Sigmoid colon (tissue), 7 donors: Measurements from ENCODE around the gene MSANTD1. TPM values are rescaled to one million over a fixed set of nuclear protein-coding genes. Genes with fewer than 3 reads are reported as not detected.

Experiments used
- DNase-seq: peaks from one replicate; pipeline ENCODE4 v3.0.0-alpha.2; 2019
- H3K27ac ChIP-seq, 4 donors: fragments of 200-600 bp; sonication (generic); one replicate each; pipeline ENCODE4 v1.5.1; 2016 to 2019; ENCODE audit warnings: mild to moderate bottlenecking in 1 of 4
- H3K27me3 ChIP-seq, 3 donors: fragments of 200-600 bp; sonication (generic); one replicate each; pipeline ENCODE4 v1.5.1; 2019; ENCODE audit warnings: mild to moderate bottlenecking in 1 of 3
- H3K36me3 ChIP-seq, 4 donors: fragments of 200-600 bp; sonication (generic); one replicate each; pipeline ENCODE4 v1.5.1; 2016 to 2019
- H3K4me1 ChIP-seq, 4 donors: fragments of 200-600 bp; sonication (generic); one replicate each; pipeline ENCODE4 v1.5.1; 2017 to 2019
- H3K4me3 ChIP-seq, 4 donors: fragments of 200-600 bp; sonication (generic); one replicate each; pipeline ENCODE4 v1.5.1; 2017 to 2019; ENCODE audit warnings: mild to moderate bottlenecking in 2 of 4, moderate library complexity in 1 of 4
- H3K9me3 ChIP-seq, 4 donors: fragments of 200-600 bp in 3 of 4; sonication (generic) in 3 of 4; one replicate each; pipeline versions ENCODE4 v1.5.1 to v1.6.1; 2013 to 2019
- EP300 ChIP-seq, 4 donors: sonication (generic); formaldehyde crosslinking; IDR thresholded peaks; one replicate each; pipeline ENCODE4 v1.6.1; 2017; ENCODE audit warnings: antibody characterized with exemption in 4 of 4
- POLR2A ChIP-seq, 2 donors: fragments of 450-650 bp; IDR thresholded peaks; one replicate each; pipeline ENCODE4 v1.6.1; 2016; ENCODE audit warnings: antibody characterized with exemption in 2 of 2, mild to moderate bottlenecking in 2 of 2, moderate library complexity in 2 of 2
- POLR2AphosphoS5 ChIP-seq, 4 donors: sonication (generic); formaldehyde crosslinking; IDR thresholded peaks; one replicate each; pipeline ENCODE4 v1.6.1; 2017; ENCODE audit warnings: antibody characterized with exemption in 4 of 4
- WGBS, 2 donors: extraction: QIAGEN DNeasy Blood & Tissue Kit; methylation state at CpG; one replicate each; pipeline ENCODE4 v1.1.7; 2013; 5-methylcytosine and 5-hydroxymethylcytosine counted together
- intact Hi-C: fragments of 100-400 bp; cut with DNase I; formaldehyde crosslinking; loops from one replicate; pipeline ENCODE4 v1.15.1; 2023
- polyA plus RNA-seq, 3 donors: library from polyadenylated mRNA; stranded (reverse); fragments of 200-250 nt; gene quantifications; one replicate each; pipeline ENCODE4 v1.2.3, GENCODE V29; 2013
- total RNA-seq, 4 donors: library from RNA; depleted of rRNA; stranded (reverse); fragments of >200 nt; gene quantifications; one replicate each; pipeline ENCODE4 v1.1.0, GENCODE V29; 2016
- TF ChIP-seq, protein P1 (sequence below), 4 experiments: fragments of 450-650 bp in 3 of 4; fragments of 200-600 bp in 1 of 4; IDR thresholded peaks; one replicate each; pipeline ENCODE4 v1.5.1; 2016 to 2019; ENCODE audit warnings: antibody characterized with exemption in 4 of 4, mild to moderate bottlenecking in 3 of 4, moderate library complexity in 2 of 4
- donor health status: healthy with polysubstance abuse.
- donor health status: Bipolar disorder and iron deficiency.
- donor health status: healthy.

The MSANTD1 gene
- total and polyA plus RNA-seq, 7 donors = under 0.01 to 1.2 (median 0.40) TPM; not detected in 1

DNA sequence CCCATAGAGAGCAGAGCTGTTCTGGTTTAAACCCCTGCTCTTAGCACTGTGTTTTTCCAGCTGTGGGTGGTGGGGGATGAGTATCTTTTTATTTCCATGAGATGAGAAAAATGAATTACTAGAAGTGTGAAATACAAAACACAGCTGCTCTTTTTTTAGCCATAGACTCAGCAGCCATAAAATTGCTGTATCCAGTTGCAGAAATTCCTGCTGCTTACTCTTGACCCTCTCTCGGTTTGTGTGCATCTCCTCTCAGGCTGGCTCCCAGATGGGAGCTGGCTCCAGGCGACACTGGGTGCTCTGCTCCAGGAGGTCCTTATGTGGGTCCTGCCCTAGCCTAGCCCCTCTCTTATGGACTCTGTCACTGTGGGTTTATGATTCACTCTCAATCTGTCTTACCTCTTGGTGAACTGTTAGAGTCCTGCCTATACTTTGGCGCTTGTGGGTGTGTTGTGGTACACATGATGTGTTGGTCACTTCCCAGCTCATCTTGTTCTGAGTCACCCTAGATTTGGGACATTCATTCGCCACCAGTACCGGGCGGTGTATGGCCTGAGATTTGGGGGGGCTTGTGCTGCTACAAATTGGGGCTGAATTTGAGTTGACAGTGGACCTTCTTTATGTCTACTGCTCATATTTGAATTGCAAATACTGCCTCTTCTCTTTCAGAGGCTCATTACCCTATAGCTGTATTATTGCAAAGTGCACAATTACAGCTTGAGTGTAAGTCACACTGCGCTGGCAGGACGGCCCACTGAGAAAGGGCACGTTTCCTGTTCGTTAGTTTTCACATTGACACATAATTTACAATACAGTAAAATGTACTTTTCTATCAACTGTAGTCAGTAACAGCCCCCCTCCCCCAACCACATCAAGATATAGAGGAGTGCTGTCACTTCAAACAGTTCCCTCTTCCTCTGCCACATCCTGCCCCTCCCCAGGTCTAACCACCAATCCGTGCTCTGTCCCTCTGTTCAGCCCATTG lies 46.9 kb upstream of the MSANTD1 start:
- TF ChIP-seq EP300 (IDR thresholded peaks at IDR 0.05) (no peak), POLR2A (IDR thresholded peaks at IDR 0.05) (no peak), POLR2AphosphoS5 (IDR thresholded peaks at IDR 0.05) (no peak)
- TF ChIP-seq, protein P1, sequence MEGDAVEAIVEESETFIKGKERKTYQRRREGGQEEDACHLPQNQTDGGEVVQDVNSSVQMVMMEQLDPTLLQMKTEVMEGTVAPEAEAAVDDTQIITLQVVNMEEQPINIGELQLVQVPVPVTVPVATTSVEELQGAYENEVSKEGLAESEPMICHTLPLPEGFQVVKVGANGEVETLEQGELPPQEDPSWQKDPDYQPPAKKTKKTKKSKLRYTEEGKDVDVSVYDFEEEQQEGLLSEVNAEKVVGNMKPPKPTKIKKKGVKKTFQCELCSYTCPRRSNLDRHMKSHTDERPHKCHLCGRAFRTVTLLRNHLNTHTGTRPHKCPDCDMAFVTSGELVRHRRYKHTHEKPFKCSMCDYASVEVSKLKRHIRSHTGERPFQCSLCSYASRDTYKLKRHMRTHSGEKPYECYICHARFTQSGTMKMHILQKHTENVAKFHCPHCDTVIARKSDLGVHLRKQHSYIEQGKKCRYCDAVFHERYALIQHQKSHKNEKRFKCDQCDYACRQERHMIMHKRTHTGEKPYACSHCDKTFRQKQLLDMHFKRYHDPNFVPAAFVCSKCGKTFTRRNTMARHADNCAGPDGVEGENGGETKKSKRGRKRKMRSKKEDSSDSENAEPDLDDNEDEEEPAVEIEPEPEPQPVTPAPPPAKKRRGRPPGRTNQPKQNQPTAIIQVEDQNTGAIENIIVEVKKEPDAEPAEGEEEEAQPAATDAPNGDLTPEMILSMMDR (IDR thresholded peaks at IDR 0.05) = no peak
- no peak for DNase-seq
- Histone ChIP-seq H3K27me3 (no peaks in the 10 kb centered on the region), H3K36me3 (peaks cover 0 to 26% (median 12%) of the 10 kb centered on the region in 4 donors), H3K4me3 (no peak overlapping the region), H3K9me3 (no peaks in the 10 kb centered on the region), H3K4me1 (peaks cover 0 to 32% (median 23%) of the 10 kb centered on the region in 4 donors), H3K27ac (peak overlapping the region; percentile 1 to 80 (median 73))
- intact Hi-C loops = loop anchor here (2.0 to 10.0 kb wide), 3 partner anchors 93 to 243 kb away; partner anchors contain the start of genes HGFAC and RGS12
- WGBS, 2 donors = 53 to 79% methylated on average over 11 of the region's 11 CpGs

- H3K27ac ChIP-seq = peak overlapping the region; percentile 69 to 80 (median 73)
- intact Hi-C loops = loop anchor here (2.0 to 10.0 kb wide), 3 partner anchors 92 to 242 kb away; partner anchors contain the start of genes HGFAC and RGS12
Measured at GRCh38 chr4:3202836-3203820, 45.8 kb upstream of the MSANTD1 start.

GRCh38 chr4:3203971-3204431 lies 45.0 kb upstream of the MSANTD1 start:
- Histone ChIP-seq H3K9me3 (no peaks in the 10 kb centered on the region), H3K27me3 (no peaks in the 10 kb centered on the region), H3K4me3 (peak overlapping the region in 1 of 4 donors; percentile 7), H3K27ac (peak overlapping the region; percentile 69 to 80 (median 73)), H3K36me3 (peaks cover 10 to 34% (median 22%) of the 10 kb centered on the region in 4 donors), H3K4me1 (peaks cover 0 to 32% (median 23%) of the 10 kb centered on the region in 4 donors)
- intact Hi-C loops = loop anchor here (2.0 to 10.0 kb wide), 3 partner anchors 91 to 241 kb away; partner anchors contain the start of genes HGFAC and RGS12
- 78 to 80% methylated on average over 8 of the region's 8 CpGs for WGBS, 2 donors
- TF ChIP-seq POLR2A (IDR thresholded peaks at IDR 0.05) = no peak
- TF ChIP-seq POLR2AphosphoS5 (IDR thresholded peaks at IDR 0.05) = peak; percentile 27 to 66 (median 47)
- DNase-seq = peak; percentile 90

More at GRCh38 chr4:3202836-3203820, 45.8 kb upstream of the MSANTD1 start:
- H3K9me3 ChIP-seq = no peaks in the 10 kb centered on the region
- H3K4me1 ChIP-seq = peaks cover 0 to 32% (median 23%) of the 10 kb centered on the region in 4 donors
- no peak overlapping the region for H3K4me3 ChIP-seq
- no peak for DNase-seq
- no peaks in the 10 kb centered on the region for H3K27me3 ChIP-seq
- H3K36me3 ChIP-seq = peaks cover 5 to 28% (median 18%) of the 10 kb centered on the region in 4 donors
- WGBS, 2 donors = 60 to 61% methylated on average over 22 of the region's 22 CpGs
- TF ChIP-seq POLR2A (IDR thresholded peaks at IDR 0.05) (no peak), POLR2AphosphoS5 (IDR thresholded peaks at IDR 0.05) (peak in 2 of 4 donors; percentile 29 to 52)

- TF ChIP-seq POLR2AphosphoS5 (IDR thresholded peaks at IDR 0.05) (no peak), POLR2A (IDR thresholded peaks at IDR 0.05) (no peak), EP300 (IDR thresholded peaks at IDR 0.05) (no peak)
- TF ChIP-seq, protein P1 (IDR thresholded peaks at IDR 0.05) = no peak
- DNase-seq = no peak
- 95 to 98% methylated on average over 11 of the region's 11 CpGs for WGBS, 2 donors
- Histone ChIP-seq H3K4me3 (no peak overlapping the region), H3K27ac (peak overlapping the region in 1 of 4 donors; percentile 73), H3K4me1 (peaks cover 0 to 32% (median 23%) of the 10 kb centered on the region in 4 donors), H3K36me3 (peaks cover 23 to 39% (median 33%) of the 10 kb centered on the region in 4 donors), H3K27me3 (no peaks in the 10 kb centered on the region), H3K9me3 (no peaks in the 10 kb centered on the region)
- intact Hi-C loops = loop anchor here (10.0 kb wide), 2 partner anchors 89 to 239 kb away; partner anchors contain the start of genes HGFAC and RGS12
Measured at GRCh38 chr4:3205995-3206394, 43.0 kb upstream of the MSANTD1 start.
